Endodermal cell (in vitro differentiated cells): ENCODE measurements around the gene ISG20. TPM values are rescaled to one million over a fixed set of nuclear protein-coding genes. Genes with fewer than 3 reads are reported as not detected.
A peak's percentile ranks its signal among the peaks of the same experiment; 100 is the strongest.
"Not testable (repeated sequence)": the region's sequence is repeated elsewhere in the genome, so short reads cannot be mapped to it uniquely, and the experiment has no call there.

ENCODE experiments used
- DNase-seq: peaks from one replicate; pipeline ENCODE4 v3.0.0-alpha.2; 2017
- H3K27ac ChIP-seq: 2 replicates; pipeline ENCODE4 v1.5.1; 2013; ENCODE audit warnings: mild to moderate bottlenecking, low read depth, low read length, moderate library complexity
- H3K27me3 ChIP-seq: 2 replicates; pipeline ENCODE4 v1.6.1; 2013; ENCODE audit warnings: mild to moderate bottlenecking, low read length, moderate library complexity; ENCODE audit not compliant: insufficient read depth, control insufficient read depth, poor library complexity, severe bottlenecking
- H3K36me3 ChIP-seq: 2 replicates; pipeline ENCODE4 v1.7.0; 2013; ENCODE audit warnings: mild to moderate bottlenecking, low read length, moderate library complexity; ENCODE audit not compliant: control insufficient read depth, insufficient read depth
- H3K4me1 ChIP-seq: one replicate; pipeline ENCODE4 v1.7.0; 2013; ENCODE audit warnings: low read length; ENCODE audit not compliant: control insufficient read depth, insufficient read depth
- H3K4me3 ChIP-seq: 2 replicates; pipeline ENCODE4 v1.5.1; 2013; ENCODE audit warnings: mild to moderate bottlenecking, low read length, moderate library complexity
- H3K9ac ChIP-seq: 2 replicates; pipeline ENCODE4 v1.6.1; 2013; ENCODE audit warnings: mild to moderate bottlenecking, low read length, moderate library complexity; ENCODE audit not compliant: poor library complexity, severe bottlenecking; ENCODE audit errors: extremely low read depth
- H3K9me3 ChIP-seq: 2 replicates; pipeline ENCODE4 v1.6.1; 2013; ENCODE audit warnings: mild to moderate bottlenecking, low read length, moderate library complexity; ENCODE audit not compliant: control insufficient read depth
- H3K27ac Mint-ChIP-seq: 2 replicates; pipeline ENCODE4 v1.8.0; 2020; ENCODE audit warnings: mixed read lengths
- H3K27me3 Mint-ChIP-seq: 2 replicates; pipeline ENCODE4 v1.8.0; 2021; ENCODE audit warnings: mild to moderate bottlenecking, mixed read lengths; ENCODE audit not compliant: insufficient read depth
- H3K36me3 Mint-ChIP-seq: 2 replicates; pipeline ENCODE4 v1.8.0; 2020; ENCODE audit warnings: low read depth, mixed read lengths
- H3K4me1 Mint-ChIP-seq: 2 replicates; pipeline ENCODE4 v1.8.0; 2020; ENCODE audit warnings: mixed read lengths
- H3K4me3 Mint-ChIP-seq: 2 replicates; pipeline ENCODE4 v1.8.0; 2020; ENCODE audit warnings: mild to moderate bottlenecking, moderate library complexity, mixed read lengths
- H3K9me3 Mint-ChIP-seq: 2 replicates; pipeline ENCODE4 v1.8.0; 2020; ENCODE audit warnings: mild to moderate bottlenecking, mixed read lengths
- WGBS, 2 experiments: methylation state at CpG; one replicate each; pipeline versions ENCODE4 v1.1.5 to v1.1.7; 2013; ENCODE audit warnings: missing lambda C conversion rate in 2 of 2, mixed read lengths in 1 of 2; ENCODE audit not compliant: insufficient coverage in 1 of 2, insufficient read length in 1 of 2; 5-methylcytosine and 5-hydroxymethylcytosine counted together
- total RNA-seq, 2 donors: library from RNA; stranded (reverse); fragmentation: NEBNext Ultra II Directional in 1 of 2; extraction: Animal tissue kit (Norgen Biotek cat#: 25700) in 1 of 2; gene quantifications; 2 replicates in 1 of 2; 3 replicates in 1 of 2; pipeline ENCODE4 v1.2.1, GENCODE V29; 2021
- TF ChIP-seq, protein P1 (sequence below): fragments of 200-600 bp; sonication (generic); conservative IDR thresholded peaks from 2 replicates; pipeline ENCODE4 v1.5.0; 2021; ENCODE audit warnings: antibody characterized with exemption, mild to moderate bottlenecking

Gene ISG20
- total RNA-seq, 2 donors from 2014 or later, result 9.3 to 11.4 TPM

DNA sequence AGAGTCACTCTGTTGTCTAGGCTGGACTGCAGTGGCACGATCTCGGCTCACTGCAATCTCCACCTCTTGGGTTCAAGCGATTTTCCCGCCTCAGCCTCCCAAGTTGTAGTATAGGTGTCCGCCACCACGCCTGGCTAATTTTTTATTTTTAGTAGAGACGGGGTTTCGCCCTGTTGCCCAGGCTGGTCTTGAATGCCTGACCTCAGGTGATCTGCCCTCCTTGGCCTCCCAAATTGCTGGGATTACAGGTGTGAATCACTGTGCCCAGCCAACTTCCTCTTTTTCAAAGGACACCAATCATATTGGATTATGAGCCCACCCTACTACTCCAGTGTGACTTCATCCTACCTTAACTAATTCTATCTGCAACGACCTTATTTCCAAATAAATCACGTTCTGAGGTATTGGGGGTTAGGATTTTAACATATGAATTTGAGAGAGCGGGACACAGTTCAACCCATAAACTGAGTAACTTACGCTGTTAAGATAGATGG, 3.2 kb downstream of the ISG20 start:
- Mint-ChIP-seq H3K36me3 (peaks cover 3% of the 10 kb centered on the region), H3K4me3 (no peak overlapping the region), H3K27ac (no peak overlapping the region), H3K4me1 (peaks cover 18% of the 10 kb centered on the region), H3K9me3 (no peaks in the 10 kb centered on the region), H3K27me3 (no peaks in the 10 kb centered on the region)
- no peaks in the 10 kb centered on the region for H3K27me3 ChIP-seq
- no peaks in the 10 kb centered on the region for H3K9me3 ChIP-seq
- 96 to 98% methylated on average over 5 to 12 of the region's 12 CpGs for WGBS, 2 experiments
- H3K4me1 ChIP-seq, result peaks cover 11% of the 10 kb centered on the region
- no peak overlapping the region for H3K4me3 ChIP-seq
- H3K36me3 ChIP-seq, result peaks cover 12% of the 10 kb centered on the region
- TF ChIP-seq, protein P1, sequence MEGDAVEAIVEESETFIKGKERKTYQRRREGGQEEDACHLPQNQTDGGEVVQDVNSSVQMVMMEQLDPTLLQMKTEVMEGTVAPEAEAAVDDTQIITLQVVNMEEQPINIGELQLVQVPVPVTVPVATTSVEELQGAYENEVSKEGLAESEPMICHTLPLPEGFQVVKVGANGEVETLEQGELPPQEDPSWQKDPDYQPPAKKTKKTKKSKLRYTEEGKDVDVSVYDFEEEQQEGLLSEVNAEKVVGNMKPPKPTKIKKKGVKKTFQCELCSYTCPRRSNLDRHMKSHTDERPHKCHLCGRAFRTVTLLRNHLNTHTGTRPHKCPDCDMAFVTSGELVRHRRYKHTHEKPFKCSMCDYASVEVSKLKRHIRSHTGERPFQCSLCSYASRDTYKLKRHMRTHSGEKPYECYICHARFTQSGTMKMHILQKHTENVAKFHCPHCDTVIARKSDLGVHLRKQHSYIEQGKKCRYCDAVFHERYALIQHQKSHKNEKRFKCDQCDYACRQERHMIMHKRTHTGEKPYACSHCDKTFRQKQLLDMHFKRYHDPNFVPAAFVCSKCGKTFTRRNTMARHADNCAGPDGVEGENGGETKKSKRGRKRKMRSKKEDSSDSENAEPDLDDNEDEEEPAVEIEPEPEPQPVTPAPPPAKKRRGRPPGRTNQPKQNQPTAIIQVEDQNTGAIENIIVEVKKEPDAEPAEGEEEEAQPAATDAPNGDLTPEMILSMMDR, result no peak
- H3K27ac ChIP-seq, result no peak overlapping the region
- no peak for DNase-seq
- no peak overlapping the region for H3K9ac ChIP-seq

DNA sequence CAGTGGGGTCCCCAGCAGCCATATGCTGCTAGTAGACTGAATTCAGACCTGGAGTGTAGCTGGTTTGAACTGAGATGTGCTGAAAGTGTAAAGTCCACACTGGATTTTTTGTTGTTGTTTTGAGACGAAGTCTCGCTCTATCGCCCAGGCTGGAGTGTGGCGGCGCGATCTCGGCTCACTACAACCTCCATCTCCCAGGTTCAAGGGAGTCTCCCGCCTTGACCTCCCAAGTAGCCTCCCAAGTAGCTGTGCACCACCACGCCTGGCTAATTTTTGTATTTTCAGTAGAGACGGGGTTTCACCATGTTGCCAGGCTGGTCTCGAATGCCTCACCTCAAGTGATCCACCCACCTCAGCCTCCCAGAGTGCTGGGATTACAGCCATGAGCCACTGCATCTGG, 3.7 kb downstream of the ISG20 start:
- H3K27me3 Mint-ChIP-seq, H3K9ac ChIP-seq, H3K27ac ChIP-seq, H3K4me3 Mint-ChIP-seq, H3K9me3 ChIP-seq, H3K4me3 ChIP-seq, H3K9me3 Mint-ChIP-seq, H3K27ac Mint-ChIP-seq, H3K36me3 Mint-ChIP-seq, H3K27me3 ChIP-seq, DNase-seq: not testable (repeated sequence)
- WGBS, 2 experiments, result 94 to 95% methylated on average over 9 to 11 of the region's 11 CpGs
- Histone ChIP-seq H3K4me1 (peaks cover 11% of the 10 kb centered on the region), H3K36me3 (peaks cover 12% of the 10 kb centered on the region)
- peaks cover 13% of the 10 kb centered on the region for H3K4me1 Mint-ChIP-seq

DNA sequence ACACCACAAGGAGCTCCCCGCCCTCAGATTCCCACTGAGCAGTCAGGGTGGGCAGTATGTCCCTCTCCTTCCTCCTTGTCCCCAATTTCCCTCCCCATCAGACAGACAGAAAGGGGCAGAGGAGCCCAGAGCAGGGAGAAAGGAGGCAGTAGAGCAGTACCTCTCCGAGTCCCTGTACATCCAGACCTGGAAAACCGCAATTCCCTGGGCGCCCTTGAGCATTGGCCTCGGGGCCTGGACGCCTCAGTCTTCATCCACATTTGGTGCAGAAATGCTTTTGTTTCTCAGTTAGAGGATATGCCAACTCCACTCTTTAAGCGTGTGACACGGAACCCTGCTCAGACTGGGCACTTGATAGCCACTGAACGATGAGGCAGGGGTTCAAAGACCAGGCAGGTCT, 5.9 kb downstream of the ISG20 start:
- no peak overlapping the region for H3K27ac Mint-ChIP-seq
- H3K9me3 Mint-ChIP-seq, result no peaks in the 10 kb centered on the region
- Histone ChIP-seq H3K27ac (no peak overlapping the region), H3K4me1 (no peaks in the 10 kb centered on the region), H3K36me3 (peaks cover 12% of the 10 kb centered on the region), H3K9ac (no peak overlapping the region), H3K27me3 (no peaks in the 10 kb centered on the region), H3K9me3 (no peaks in the 10 kb centered on the region), H3K4me3 (no peak overlapping the region)
- peaks cover 3% of the 10 kb centered on the region for H3K36me3 Mint-ChIP-seq
- no peak overlapping the region for H3K4me3 Mint-ChIP-seq
- H3K4me1 Mint-ChIP-seq, result no peaks in the 10 kb centered on the region
- WGBS, 2 experiments, result 89 to 98% methylated on average over 6 to 9 of the region's 9 CpGs
- peak; percentile 37 for DNase-seq
- no peaks in the 10 kb centered on the region for H3K27me3 Mint-ChIP-seq
- TF ChIP-seq, protein P1, result no peak
